ENCODE results near the gene NDRG4. TPM values are rescaled to one million over a fixed set of nuclear protein-coding genes. Genes with fewer than 3 reads are reported as not detected.

NDRG4 gene
- total RNA-seq, 1 experiment from 2014 or later = 8.6 TPM

- TF ChIP-seq ZNF274 (IDR thresholded peaks at IDR 0.05; ENCODE audit: low read depth, low read length) = no peak
- no peak for TF ChIP-seq JUND (IDR thresholded peaks at IDR 0.05)
- TF ChIP-seq FOSL1 (IDR thresholded peaks at IDR 0.05; ENCODE audit: low read depth) = no peak
Measured at GRCh38 chr16:58536278-58536677, 36.3 kb downstream of the NDRG4 start (continued).

GRCh38 chr16:58537124-58537906, 37.4 kb downstream of the NDRG4 start:
- Histone ChIP-seq H3K4me3 (replicated peaks in 1 of 2; ENCODE audit: low read depth in 1 of 2, low read length in 2 of 2) (no peak overlapping the region), H4K20me1 (ENCODE audit: insufficient read depth) (no peaks in the 10 kb centered on the region), H3K9ac (ENCODE audit: low read length) (no peak overlapping the region), H3K4me1 (ENCODE audit: control insufficient read depth in 1 of 2, insufficient read depth in 2 of 2, low read length in 2 of 2) (no peaks in the 10 kb centered on the region), H3K36me3 (ENCODE audit: control insufficient read depth in 1 of 2, insufficient read depth in 2 of 2, low read length in 2 of 2) (peaks cover 79 to 84% of the 10 kb centered on the region in 2 experiments), H3K27ac (ENCODE audit: low read depth, low read length) (no peak overlapping the region), H3K79me2 (ENCODE audit: insufficient read depth, low read length) (peaks cover 19% of the 10 kb centered on the region), H2AFZ (ENCODE audit: low read depth, low read length, poor library complexity, severe bottlenecking) (no peak overlapping the region), H3K9me2 (ENCODE audit: insufficient read depth) (no peaks in the 10 kb centered on the region), H3K9me3 (ENCODE audit: control insufficient read depth in 1 of 2, insufficient read depth in 1 of 2, low read depth in 1 of 2, low read length in 2 of 2) (no peaks in the 10 kb centered on the region), H3K27me3 (ENCODE audit: insufficient read depth, low read length) (no peaks in the 10 kb centered on the region), H3K4me2 (ENCODE audit: low read length) (no peak overlapping the region)
- CTCF ChIA-PET = no interaction called here
- POLR2A ChIA-PET = no interaction called here
- ATAC-seq (no peak), DNase-seq (ENCODE audit: low read depth, low spot score) (no peak)
- BruUV-seq (replicated peaks) = no TSS peak
- RAD21 ChIA-PET (ENCODE audit: low non-redundant PET in 1 of 2, low total read pairs in 2 of 2, uncharacterized antibody in 2 of 2, unreplicated experiment in 2 of 2) = no interaction called here
- intact Hi-C loops (cut with micrococcal nuclease) = no loop called here
- TF ChIP-seq EZH2 (IDR thresholded peaks at IDR 0.05) (no peak), YY1 (IDR thresholded peaks at IDR 0.05; ENCODE audit: extremely low read depth, insufficient replicate concordance, low read depth, low read length) (no peak), ELF1 (IDR thresholded peaks at IDR 0.05; ENCODE audit: borderline replicate concordance, low read depth) (no peak), EZH2phosphoT487 (IDR thresholded peaks at IDR 0.05; ENCODE audit: borderline replicate concordance) (no peak), RAD21 (IDR thresholded peaks at IDR 0.05; ENCODE audit: low read depth) (no peak), SP1 (IDR thresholded peaks at IDR 0.05; ENCODE audit: low read depth) (no peak), REST (IDR thresholded peaks at IDR 0.05; ENCODE audit: low read depth) (no peak), EGR1 (IDR thresholded peaks at IDR 0.05; ENCODE audit: low read depth) (no peak), ZBTB33 (IDR thresholded peaks at IDR 0.05; ENCODE audit: extremely low read depth, insufficient replicate concordance, low read length) (no peak), FOSL1 (IDR thresholded peaks at IDR 0.05; ENCODE audit: low read depth) (no peak), SRF (IDR thresholded peaks at IDR 0.05; ENCODE audit: low read depth) (no peak), CTCF (IDR thresholded peaks at IDR 0.05 in 2 of 3, conservative IDR thresholded peaks at IDR 0.05 in 1 of 3; ENCODE audit: borderline replicate concordance in 1 of 3, insufficient read depth in 1 of 3, low read depth in 2 of 3, low read length in 2 of 3) (no peak), CBX3 (IDR thresholded peaks at IDR 0.05; ENCODE audit: low read depth) (no peak), ZFX (IDR thresholded peaks at IDR 0.05) (no peak), TCF7L2 (IDR thresholded peaks at IDR 0.05; ENCODE audit: borderline replicate concordance, extremely low read depth, insufficient read depth, insufficient read length) (no peak), CEBPB (IDR thresholded peaks at IDR 0.05; ENCODE audit: low read depth) (no peak), JUND (IDR thresholded peaks at IDR 0.05) (no peak)

All from HCT116 (cell line).